Esophagus squamous epithelium (tissue), 4 donors: Measurements from ENCODE around the gene TSHZ2.

Experiments used
- POLR2A ChIP-seq, 4 donors: fragments of 450-650 bp; IDR thresholded peaks; one replicate each; pipeline ENCODE4 v1.6.1; 2017; ENCODE audit warnings: antibody characterized with exemption in 4 of 4, mild to moderate bottlenecking in 4 of 4, moderate library complexity in 3 of 4
- TF ChIP-seq, protein P1 (sequence below), 6 experiments: fragments of 450-650 bp in 4 of 6; fragments of 200-600 bp in 2 of 6; sonication (generic) in 2 of 6; IDR thresholded peaks; one replicate each; pipeline ENCODE4 v1.5.1; 2016 to 2019; ENCODE audit warnings: antibody characterized with exemption in 6 of 6, mild to moderate bottlenecking in 4 of 6, moderate library complexity in 4 of 6

DNA sequence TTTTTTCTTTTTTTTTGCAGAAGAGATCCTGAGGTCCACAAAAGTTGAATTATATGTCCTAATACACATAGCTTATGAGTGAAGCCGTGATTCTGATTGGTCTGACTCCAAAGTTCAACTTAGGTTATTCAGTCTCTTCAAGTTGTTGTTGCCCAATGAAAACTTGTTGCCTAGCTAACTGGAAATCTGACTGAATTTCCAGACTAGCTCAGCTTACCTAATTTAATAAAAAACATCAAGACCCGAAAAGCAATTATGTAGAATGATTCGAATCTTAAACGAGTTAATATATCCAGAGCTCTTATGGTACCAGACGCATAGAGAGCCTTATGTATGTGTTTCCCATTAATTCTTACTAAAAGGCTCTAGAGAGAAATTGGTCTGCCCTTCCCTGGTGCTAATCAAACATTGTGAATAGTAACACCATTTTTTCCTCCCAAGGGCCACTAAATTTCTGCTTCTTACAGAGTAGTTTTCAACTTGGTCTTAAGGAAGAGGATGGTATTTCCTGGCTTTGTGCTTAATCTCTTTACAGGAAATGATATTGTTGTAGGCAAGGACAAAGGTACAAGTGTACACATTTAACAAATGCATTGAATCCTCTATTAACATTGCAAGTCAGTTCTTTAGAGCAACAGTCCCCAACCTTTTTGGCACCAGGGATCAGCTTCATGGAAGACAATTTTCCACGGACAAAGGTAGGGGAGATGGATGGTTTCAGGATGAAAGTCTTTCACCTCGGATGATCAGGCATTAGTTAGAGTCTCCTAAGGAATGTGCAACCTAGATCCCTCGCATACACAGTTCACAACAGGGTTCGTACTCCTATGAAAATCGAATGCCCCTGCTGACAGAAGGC, 107.9 kb downstream of the TSHZ2 start:
- TF ChIP-seq, protein P1, sequence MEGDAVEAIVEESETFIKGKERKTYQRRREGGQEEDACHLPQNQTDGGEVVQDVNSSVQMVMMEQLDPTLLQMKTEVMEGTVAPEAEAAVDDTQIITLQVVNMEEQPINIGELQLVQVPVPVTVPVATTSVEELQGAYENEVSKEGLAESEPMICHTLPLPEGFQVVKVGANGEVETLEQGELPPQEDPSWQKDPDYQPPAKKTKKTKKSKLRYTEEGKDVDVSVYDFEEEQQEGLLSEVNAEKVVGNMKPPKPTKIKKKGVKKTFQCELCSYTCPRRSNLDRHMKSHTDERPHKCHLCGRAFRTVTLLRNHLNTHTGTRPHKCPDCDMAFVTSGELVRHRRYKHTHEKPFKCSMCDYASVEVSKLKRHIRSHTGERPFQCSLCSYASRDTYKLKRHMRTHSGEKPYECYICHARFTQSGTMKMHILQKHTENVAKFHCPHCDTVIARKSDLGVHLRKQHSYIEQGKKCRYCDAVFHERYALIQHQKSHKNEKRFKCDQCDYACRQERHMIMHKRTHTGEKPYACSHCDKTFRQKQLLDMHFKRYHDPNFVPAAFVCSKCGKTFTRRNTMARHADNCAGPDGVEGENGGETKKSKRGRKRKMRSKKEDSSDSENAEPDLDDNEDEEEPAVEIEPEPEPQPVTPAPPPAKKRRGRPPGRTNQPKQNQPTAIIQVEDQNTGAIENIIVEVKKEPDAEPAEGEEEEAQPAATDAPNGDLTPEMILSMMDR (IDR thresholded peaks at IDR 0.05) = no peak
- TF ChIP-seq POLR2A (IDR thresholded peaks at IDR 0.05) = no peak
